Pancreas (tissue), 10 donors: ENCODE measurements around the gene UBAP2L. TPM values are rescaled to one million over a fixed set of nuclear protein-coding genes. Genes with fewer than 3 reads are reported as not detected.

ENCODE experiments used
- ATAC-seq, 4 donors: fragments of 200-7000 bp; cut with Tn5 transposase; one replicate each; pipeline versions ENCODE4 v1.8.0 to v1.9.1; 2020; ENCODE audit warnings: mild to moderate bottlenecking in 4 of 4, moderate library complexity in 4 of 4
- DNase-seq, 6 donors: peaks; one replicate each; pipeline ENCODE4 v3.0.0-alpha.2; 2020
- FAIRE-seq: peaks from 2 replicates; lab custom pipeline; 2012; peaks lifted over from hg19 to GRCh38; lab: Jason Lieb, UNC
- H3K27ac ChIP-seq, 4 donors: fragments of 200-600 bp; sonication (generic); 1 replicate in 3 of 4; 2 replicates in 1 of 4; pipeline versions ENCODE4 v1.5.0 to v1.8.0; 2020
- H3K27me3 ChIP-seq, 4 donors: fragments of 200-600 bp; one replicate each; pipeline ENCODE4 v1.8.0; 2021
- H3K36me3 ChIP-seq, 3 donors: fragments of 200-600 bp; sonication (generic) in 1 of 3; one replicate each; pipeline versions ENCODE4 v1.5.0 to v1.8.0; 2020 to 2021
- H3K4me1 ChIP-seq, 3 donors: fragments of 200-600 bp; one replicate each; pipeline ENCODE4 v1.8.0; 2021
- H3K4me3 ChIP-seq, 4 donors: fragments of 200-600 bp; sonication (generic) in 2 of 4; one replicate each; pipeline versions ENCODE4 v1.5.0 to v1.8.0; 2020 to 2021
- H3K9me3 ChIP-seq, 4 donors: fragments of 200-600 bp; one replicate each; pipeline ENCODE4 v1.8.0; 2021
- CTCF ChIP-seq, 4 donors: fragments of 200-600 bp; sonication (generic) in 3 of 4; IDR thresholded peaks; one replicate each; pipeline versions ENCODE4 v1.5.0 to v1.8.0; 2021; ENCODE audit warnings: antibody characterized with exemption in 4 of 4
- WGBS, 2 donors: extraction: QIAGEN DNeasy Blood & Tissue Kit; methylation state at CpG; one replicate each; pipeline ENCODE4 v1.1.7; 2013; 5-methylcytosine and 5-hydroxymethylcytosine counted together
- intact Hi-C, 3 donors: fragments of 100-400 bp; cut with DNase I; formaldehyde crosslinking; loops; one replicate each; pipeline versions ENCODE4 v1.11.1 to v1.14.2; 2022
- polyA plus RNA-seq, 2 donors: library from polyadenylated mRNA; stranded (reverse); fragments of 200-250 nt; gene quantifications; one replicate each; pipeline ENCODE4 v1.2.3, GENCODE V29; 2013
- total RNA-seq, 6 donors: library from RNA; stranded (reverse); fragmentation: NEBNext Ultra II Directional in 4 of 6; extraction: Animal tissue kit (Norgen Biotek cat#: 25700) in 4 of 6; gene quantifications; one replicate each; pipeline versions ENCODE4 v1.2.1 to v1.2.4, GENCODE V29; 2021 to 2023
- donor health status: healthy with polysubstance abuse.
- donor health status: DM: no; HTN: no; CAD: no; lungs with moderate emphysema.
- donor health status: DM: no; HTN: no; CAD: no.
- donor health status: control.
- donor health status: control.
- donor health status: Bipolar disorder and iron deficiency.
- donor health status: DM: yes; HTN: yes; CAD: no.
- donor health status: DM: no; HTN: no; CAD: no.
- donor health status: DM: no; HTN: no; CAD: no.
- donor health status: DM: yes; HTN: yes; CAD: no.

Gene UBAP2L
- total and polyA plus RNA-seq, 8 donors: 32.7 to 69.8 (median 50.8) TPM

- no peak for TF ChIP-seq CTCF (IDR thresholded peaks at IDR 0.05)
- intact Hi-C loops: no loop called here
- Histone ChIP-seq H3K4me1 (peaks cover 23 to 51% (median 37%) of the 10 kb centered on the region in 3 donors), H3K27me3 (no peaks in the 10 kb centered on the region), H3K36me3 (no peaks in the 10 kb centered on the region), H3K4me3 (peak overlapping the region; percentile 56 to 96 (median 78)), H3K9me3 (no peaks in the 10 kb centered on the region), H3K27ac (peak overlapping the region in 3 of 4 donors; percentile 70 to 90 (median 81))
- DNase-seq (no peak), ATAC-seq (no peak), FAIRE-seq (no peak)
- whole genome bisulfite sequencing, 2 donors: 0% methylated on average over 6 of the region's 6 CpGs
Measured at GRCh38 chr1:154181944-154182343, 38.8 kb upstream of the UBAP2L start.

GRCh38 chr1:154182344-154183045 lies 38.3 kb upstream of the UBAP2L start:
- no peaks in the 10 kb centered on the region for H3K9me3 ChIP-seq
- H3K36me3 ChIP-seq: no peaks in the 10 kb centered on the region
- peak overlapping the region; percentile 56 to 96 (median 78) for H3K4me3 ChIP-seq
- intact Hi-C loops: no loop called here
- FAIRE-seq (no peak), ATAC-seq (peak; percentile 25 to 66 (median 37)), DNase-seq (peak; percentile 50 to 82 (median 66))
- no peaks in the 10 kb centered on the region for H3K27me3 ChIP-seq
- WGBS, 2 donors: 0% methylated on average over 30 to 35 of the region's 35 CpGs
- no peak for TF ChIP-seq CTCF (IDR thresholded peaks at IDR 0.05)
- peak overlapping the region; percentile 70 to 90 (median 80) for H3K27ac ChIP-seq
- peaks cover 23 to 49% (median 43%) of the 10 kb centered on the region in 3 donors for H3K4me1 ChIP-seq

GRCh38 chr1:154183046-154183915 lies 37.5 kb upstream of the UBAP2L start:
- no peaks in the 10 kb centered on the region for H3K27me3 ChIP-seq
- DNase-seq (peak; percentile 96 to 99 (median 98)), FAIRE-seq (no peak), ATAC-seq (peak; percentile 88 to 95 (median 94))
- no peak for TF ChIP-seq CTCF (IDR thresholded peaks at IDR 0.05)
- intact Hi-C loops: no loop called here
- H3K4me1 ChIP-seq: peaks cover 23 to 45% (median 41%) of the 10 kb centered on the region in 3 donors
- H3K4me3 ChIP-seq: peak overlapping the region; percentile 56 to 96 (median 78)
- WGBS, 2 donors: 4 to 7% methylated on average over 32 to 41 of the region's 41 CpGs
- H3K36me3 ChIP-seq: no peaks in the 10 kb centered on the region
- H3K27ac ChIP-seq: peak overlapping the region; percentile 70 to 90 (median 80)
- no peaks in the 10 kb centered on the region for H3K9me3 ChIP-seq

GRCh38 chr1:154186177-154186576 lies 34.6 kb upstream of the UBAP2L start:
- intact Hi-C loops: no loop called here
- 10 to 15% methylated on average over 1 of the region's 1 CpG for WGBS, 2 donors
- Histone ChIP-seq H3K4me3 (no peak overlapping the region), H3K36me3 (no peaks in the 10 kb centered on the region), H3K9me3 (no peaks in the 10 kb centered on the region), H3K4me1 (peaks cover 0 to 24% (median 12%) of the 10 kb centered on the region in 3 donors), H3K27me3 (no peaks in the 10 kb centered on the region), H3K27ac (peak overlapping the region in 2 of 4 donors; percentile 35 to 42)
- DNase-seq (peak; percentile 63 to 81 (median 70)), FAIRE-seq (no peak), ATAC-seq (peak; percentile 30 to 59 (median 42))
- peak; percentile 22 to 61 (median 36) for TF ChIP-seq CTCF (IDR thresholded peaks at IDR 0.05)
